Breast epithelium (tissue), 4 donors: ENCODE measurements around the gene IDE. TPM values are rescaled to one million over a fixed set of nuclear protein-coding genes. Genes with fewer than 3 reads are reported as not detected.
A peak's percentile ranks its signal among the peaks of the same experiment; 100 is the strongest.
"Not testable (repeated sequence)": the region's sequence is repeated elsewhere in the genome, so short reads cannot be mapped to it uniquely, and the experiment has no call there.

Source experiments
- DNase-seq, 2 donors: peaks; one replicate each; pipeline ENCODE4 v3.0.0-alpha.2; 2019; ENCODE audit warnings: low spot score in 2 of 2
- H3K27ac ChIP-seq, 2 donors: fragments of 200-600 bp; sonication (generic) in 1 of 2; one replicate each; pipeline ENCODE4 v1.5.1; 2016 to 2019; ENCODE audit warnings: mild to moderate bottlenecking in 1 of 2
- H3K27me3 ChIP-seq, 2 donors: fragments of 200-600 bp; sonication (generic) in 1 of 2; one replicate each; pipeline versions ENCODE4 v1.5.1 to v1.6.0; 2017 to 2019; ENCODE audit warnings: control low read depth in 1 of 2, mild to moderate bottlenecking in 1 of 2
- H3K36me3 ChIP-seq: fragments of 200-600 bp; one replicate; pipeline ENCODE4 v1.5.1; 2019
- H3K4me1 ChIP-seq, 2 donors: fragments of 200-600 bp; sonication (generic); one replicate each; pipeline ENCODE4 v1.5.1; 2016 to 2019; ENCODE audit warnings: control low read depth in 1 of 2
- H3K4me3 ChIP-seq, 3 donors: fragments of 200-600 bp; sonication (generic); 1 replicate in 2 of 3; 2 replicates in 1 of 3; pipeline ENCODE4 v1.5.1; 2016 to 2019; ENCODE audit warnings: mild to moderate bottlenecking in 3 of 3, moderate library complexity in 2 of 3
- H3K9me3 ChIP-seq, 2 donors: fragments of 200-600 bp; sonication (generic) in 1 of 2; one replicate each; pipeline ENCODE4 v1.5.1; 2016 to 2019; ENCODE audit warnings: control low read depth in 1 of 2
- CTCF ChIP-seq, 3 donors: fragments of 450-650 bp; IDR thresholded peaks; one replicate each; pipeline ENCODE4 v1.5.1; 2016 to 2017; ENCODE audit warnings: antibody characterized with exemption in 3 of 3, mild to moderate bottlenecking in 3 of 3, moderate library complexity in 3 of 3
- POLR2A ChIP-seq: fragments of 450-650 bp; IDR thresholded peaks from one replicate; pipeline ENCODE4 v1.6.1; 2016; ENCODE audit warnings: antibody characterized with exemption, mild to moderate bottlenecking, moderate library complexity
- POLR2AphosphoS5 ChIP-seq, 3 donors: sonication (generic); formaldehyde crosslinking; IDR thresholded peaks; one replicate each; pipeline ENCODE4 v1.6.1; 2017; ENCODE audit warnings: antibody characterized with exemption in 3 of 3
- intact Hi-C: fragments of 100-400 bp; cut with DNase I; formaldehyde crosslinking; loops from one replicate; pipeline ENCODE4 v1.15.1; 2023; ENCODE audit warnings: low total_unique reads
- total RNA-seq, 3 donors: library from RNA; depleted of rRNA; stranded (reverse); fragments of >200 nt; gene quantifications; one replicate each; pipeline ENCODE4 v1.1.0, GENCODE V29; 2016

IDE gene
- total RNA-seq, 3 donors from 2014 or later = 24.0 to 39.5 (median 29.2) TPM

- TF ChIP-seq POLR2AphosphoS5 (IDR thresholded peaks at IDR 0.05) = no peak
- TF ChIP-seq POLR2A = no peak
- no peak for TF ChIP-seq CTCF (IDR thresholded peaks at IDR 0.05)
These were observed 133.3 kb downstream of the IDE start for GRCh38 chr10:92440578-92440977.

GRCh38 chr10:92438220-92438619, 135.7 kb downstream of the IDE start:
- Histone ChIP-seq H3K27me3 (no peaks in the 10 kb centered on the region), H3K27ac (no peak overlapping the region), H3K4me1 (no peaks in the 10 kb centered on the region), H3K36me3 (no peaks in the 10 kb centered on the region), H3K4me3 (no peak overlapping the region), H3K9me3 (no peaks in the 10 kb centered on the region)
- intact Hi-C loops = no loop called here
- TF ChIP-seq CTCF (IDR thresholded peaks at IDR 0.05) (no peak), POLR2A (no peak), POLR2AphosphoS5 (IDR thresholded peaks at IDR 0.05) (no peak)
- DNase-seq = no peak

More at GRCh38 chr10:92440578-92440977, 133.3 kb downstream of the IDE start:
- intact Hi-C loops = no loop called here
- H3K4me1 ChIP-seq = no peaks in the 10 kb centered on the region
- H3K27ac ChIP-seq = no peak overlapping the region
- H3K4me3 ChIP-seq = no peak overlapping the region
- H3K36me3 ChIP-seq = no peaks in the 10 kb centered on the region
- H3K9me3 ChIP-seq = no peaks in the 10 kb centered on the region
- no peaks in the 10 kb centered on the region for H3K27me3 ChIP-seq
- DNase-seq = no peak

GRCh38 chr10:92436611-92437010, 137.3 kb downstream of the IDE start:
- intact Hi-C loops = no loop called here

GRCh38 chr10:92436065-92436464, 137.8 kb downstream of the IDE start:
- H3K4me3 ChIP-seq, H3K36me3 ChIP-seq, DNase-seq, H3K9me3 ChIP-seq, H3K27me3 ChIP-seq, H3K27ac ChIP-seq, intact Hi-C loops, H3K4me1 ChIP-seq: not testable (repeated sequence)

More at GRCh38 chr10:92436611-92437010, 137.3 kb downstream of the IDE start:
- H3K27ac ChIP-seq = no peak overlapping the region
- no peaks in the 10 kb centered on the region for H3K4me1 ChIP-seq
- no peak overlapping the region for H3K4me3 ChIP-seq
- H3K9me3 ChIP-seq = no peaks in the 10 kb centered on the region
- TF ChIP-seq CTCF (IDR thresholded peaks at IDR 0.05) (no peak), POLR2A (no peak), POLR2AphosphoS5 (IDR thresholded peaks at IDR 0.05) (no peak)
- no peaks in the 10 kb centered on the region for H3K36me3 ChIP-seq
- DNase-seq = no peak
- H3K27me3 ChIP-seq = no peaks in the 10 kb centered on the region

GRCh38 chr10:92434385-92434784, 139.5 kb downstream of the IDE start:
- Histone ChIP-seq H3K9me3 (no peaks in the 10 kb centered on the region), H3K36me3 (no peaks in the 10 kb centered on the region), H3K27ac (no peak overlapping the region), H3K4me3 (no peak overlapping the region), H3K27me3 (no peaks in the 10 kb centered on the region), H3K4me1 (no peaks in the 10 kb centered on the region)
- DNase-seq = no peak
- TF ChIP-seq POLR2A = no peak
- TF ChIP-seq POLR2AphosphoS5 (IDR thresholded peaks at IDR 0.05) = no peak
- no peak for TF ChIP-seq CTCF (IDR thresholded peaks at IDR 0.05)
- intact Hi-C loops = no loop called here

- Histone ChIP-seq H3K9me3 (no peaks in the 10 kb centered on the region), H3K36me3 (no peaks in the 10 kb centered on the region), H3K4me3 (no peak overlapping the region), H3K27me3 (no peaks in the 10 kb centered on the region), H3K27ac (peak overlapping the region in 1 of 2 donors; percentile 25), H3K4me1 (no peaks in the 10 kb centered on the region)
- intact Hi-C loops = no loop called here
- TF ChIP-seq CTCF (IDR thresholded peaks at IDR 0.05) = no peak
- TF ChIP-seq POLR2A = no peak
- no peak for TF ChIP-seq POLR2AphosphoS5 (IDR thresholded peaks at IDR 0.05)
- DNase-seq = no peak
These were observed 141.3 kb downstream of the IDE start for GRCh38 chr10:92432596-92432995.
